ENCODE measurements around the gene CIZ1. TPM values are rescaled to one million over a fixed set of nuclear protein-coding genes. Genes with fewer than 3 reads are reported as not detected.
A peak's percentile ranks its signal among the peaks of the same experiment; 100 is the strongest.
"Not testable (repeated sequence)": the region's sequence is repeated elsewhere in the genome, so short reads cannot be mapped to it uniquely, and the experiment has no call there.

Gene CIZ1, protein sequence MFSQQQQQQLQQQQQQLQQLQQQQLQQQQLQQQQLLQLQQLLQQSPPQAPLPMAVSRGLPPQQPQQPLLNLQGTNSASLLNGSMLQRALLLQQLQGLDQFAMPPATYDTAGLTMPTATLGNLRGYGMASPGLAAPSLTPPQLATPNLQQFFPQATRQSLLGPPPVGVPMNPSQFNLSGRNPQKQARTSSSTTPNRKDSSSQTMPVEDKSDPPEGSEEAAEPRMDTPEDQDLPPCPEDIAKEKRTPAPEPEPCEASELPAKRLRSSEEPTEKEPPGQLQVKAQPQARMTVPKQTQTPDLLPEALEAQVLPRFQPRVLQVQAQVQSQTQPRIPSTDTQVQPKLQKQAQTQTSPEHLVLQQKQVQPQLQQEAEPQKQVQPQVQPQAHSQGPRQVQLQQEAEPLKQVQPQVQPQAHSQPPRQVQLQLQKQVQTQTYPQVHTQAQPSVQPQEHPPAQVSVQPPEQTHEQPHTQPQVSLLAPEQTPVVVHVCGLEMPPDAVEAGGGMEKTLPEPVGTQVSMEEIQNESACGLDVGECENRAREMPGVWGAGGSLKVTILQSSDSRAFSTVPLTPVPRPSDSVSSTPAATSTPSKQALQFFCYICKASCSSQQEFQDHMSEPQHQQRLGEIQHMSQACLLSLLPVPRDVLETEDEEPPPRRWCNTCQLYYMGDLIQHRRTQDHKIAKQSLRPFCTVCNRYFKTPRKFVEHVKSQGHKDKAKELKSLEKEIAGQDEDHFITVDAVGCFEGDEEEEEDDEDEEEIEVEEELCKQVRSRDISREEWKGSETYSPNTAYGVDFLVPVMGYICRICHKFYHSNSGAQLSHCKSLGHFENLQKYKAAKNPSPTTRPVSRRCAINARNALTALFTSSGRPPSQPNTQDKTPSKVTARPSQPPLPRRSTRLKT
- 107 TPM for polyA plus RNA-seq (2013, experiment 1 of 2; ENCODE audit: insufficient read length)
- polyA plus RNA-seq (2013, experiment 2 of 2; ENCODE audit: insufficient read length), result 125 TPM

DNA sequence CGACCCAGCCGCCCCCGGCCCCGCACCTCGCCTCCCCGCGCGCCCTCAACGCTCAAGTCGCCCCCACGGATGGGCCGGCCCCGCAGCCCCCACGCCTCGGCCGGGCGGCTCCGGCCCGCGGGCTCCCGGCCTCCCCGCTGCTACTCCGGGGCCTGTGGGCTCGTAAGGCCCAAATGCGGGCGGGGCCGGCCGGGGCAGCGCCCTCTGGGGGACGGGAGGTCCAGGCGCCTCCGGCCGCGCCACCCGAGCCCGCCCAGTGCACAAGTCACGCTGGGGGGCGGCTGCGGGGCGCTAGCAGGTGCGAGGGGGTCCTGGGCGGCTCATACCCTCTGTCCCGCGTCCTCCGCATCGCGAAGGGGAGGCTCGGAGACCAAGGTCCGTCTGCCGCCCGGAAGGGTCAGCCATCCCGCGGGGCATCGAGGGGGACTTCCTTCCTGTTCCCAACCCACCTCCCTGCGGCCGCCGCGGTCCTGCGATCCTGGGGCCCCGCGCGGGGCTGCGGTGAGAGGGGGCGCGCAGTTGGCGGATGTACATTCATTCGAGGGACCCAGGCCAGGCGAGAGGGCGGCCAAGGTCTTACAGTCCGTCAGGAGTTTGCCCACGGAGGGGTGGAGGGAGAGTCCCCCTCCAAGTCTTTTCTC, at the start of gene CIZ1:
Gene CIZ1 (minus strand): TSS at position 167 of the 641 bp plus-strand sequence. CDS start 715 bp downstream, outside the sequence.
- DNase-seq, result peak; percentile 78

DNA sequence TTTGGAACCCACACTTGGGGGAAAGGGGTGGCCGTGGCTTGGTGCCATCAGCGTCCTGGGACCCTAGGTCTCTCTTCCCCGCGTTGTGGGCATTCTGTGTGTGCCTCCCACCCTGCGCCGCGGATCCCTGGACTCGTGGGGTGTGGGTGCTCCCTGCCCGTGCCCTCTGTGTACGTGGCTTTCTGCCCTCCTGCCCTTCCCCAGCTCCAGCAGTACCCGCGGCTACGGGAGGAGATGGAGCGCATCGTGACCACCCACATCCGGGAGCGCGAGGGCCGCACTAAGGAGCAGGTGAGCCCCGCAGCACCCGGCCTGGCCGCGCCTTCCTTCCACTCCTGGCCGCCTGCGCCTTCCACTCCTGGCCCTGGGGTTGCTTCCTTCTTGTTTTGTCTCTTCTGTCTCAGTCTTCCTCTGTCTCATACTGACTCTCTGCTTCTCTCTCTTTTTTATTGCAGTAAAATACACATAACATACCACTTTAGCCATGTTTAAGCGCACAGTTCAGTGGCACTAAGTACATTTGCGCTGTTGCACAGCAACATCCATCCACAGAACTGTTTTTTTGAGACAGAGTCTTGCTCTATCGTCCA, 42.5 kb upstream of the CIZ1 start:
- no peak for DNase-seq

DNA sequence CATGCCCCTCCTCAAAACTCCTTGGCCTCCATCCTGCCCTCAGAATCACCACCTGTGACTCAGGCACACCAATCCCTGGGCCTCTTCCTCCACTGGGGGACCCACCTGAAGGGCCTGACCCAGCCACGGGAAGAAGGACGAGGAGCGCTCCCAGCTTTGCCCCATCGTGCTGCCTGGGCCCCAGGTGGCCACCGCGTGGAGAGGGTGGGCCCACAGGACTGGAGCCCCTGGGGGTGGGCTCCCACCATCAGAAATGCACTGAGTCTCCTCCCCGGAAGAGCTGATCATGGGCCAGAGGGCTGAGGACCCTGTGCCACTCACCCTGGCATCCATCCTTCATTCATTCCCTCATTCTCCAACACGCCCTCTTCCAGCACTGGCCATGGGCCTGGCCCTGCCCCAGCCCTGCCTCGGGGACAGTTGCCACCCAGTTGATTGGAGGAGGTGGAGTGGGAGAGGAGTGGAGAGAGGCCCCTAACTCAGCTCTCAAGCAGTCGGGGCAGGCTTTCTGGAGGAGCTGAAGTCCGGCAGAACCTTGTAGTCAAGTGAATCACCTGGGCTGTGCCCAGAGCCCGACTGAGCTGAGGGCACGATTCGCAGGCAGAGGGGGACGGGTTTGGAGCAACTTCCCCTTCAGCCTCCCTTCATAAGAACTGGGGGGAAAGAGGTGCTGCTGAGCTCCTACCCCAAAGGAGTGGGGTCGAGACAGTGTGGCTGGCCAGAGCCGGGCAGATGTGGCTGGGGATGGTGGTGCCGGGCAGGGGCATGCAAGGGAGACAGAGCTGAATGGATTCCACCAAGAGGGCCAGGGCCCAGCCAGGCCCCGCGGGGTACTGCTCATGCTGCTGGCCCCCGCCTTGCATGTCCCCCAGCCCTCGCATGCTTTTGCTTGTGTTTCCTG, 41.4 kb upstream of the CIZ1 start:
- no peak for DNase-seq

DNA sequence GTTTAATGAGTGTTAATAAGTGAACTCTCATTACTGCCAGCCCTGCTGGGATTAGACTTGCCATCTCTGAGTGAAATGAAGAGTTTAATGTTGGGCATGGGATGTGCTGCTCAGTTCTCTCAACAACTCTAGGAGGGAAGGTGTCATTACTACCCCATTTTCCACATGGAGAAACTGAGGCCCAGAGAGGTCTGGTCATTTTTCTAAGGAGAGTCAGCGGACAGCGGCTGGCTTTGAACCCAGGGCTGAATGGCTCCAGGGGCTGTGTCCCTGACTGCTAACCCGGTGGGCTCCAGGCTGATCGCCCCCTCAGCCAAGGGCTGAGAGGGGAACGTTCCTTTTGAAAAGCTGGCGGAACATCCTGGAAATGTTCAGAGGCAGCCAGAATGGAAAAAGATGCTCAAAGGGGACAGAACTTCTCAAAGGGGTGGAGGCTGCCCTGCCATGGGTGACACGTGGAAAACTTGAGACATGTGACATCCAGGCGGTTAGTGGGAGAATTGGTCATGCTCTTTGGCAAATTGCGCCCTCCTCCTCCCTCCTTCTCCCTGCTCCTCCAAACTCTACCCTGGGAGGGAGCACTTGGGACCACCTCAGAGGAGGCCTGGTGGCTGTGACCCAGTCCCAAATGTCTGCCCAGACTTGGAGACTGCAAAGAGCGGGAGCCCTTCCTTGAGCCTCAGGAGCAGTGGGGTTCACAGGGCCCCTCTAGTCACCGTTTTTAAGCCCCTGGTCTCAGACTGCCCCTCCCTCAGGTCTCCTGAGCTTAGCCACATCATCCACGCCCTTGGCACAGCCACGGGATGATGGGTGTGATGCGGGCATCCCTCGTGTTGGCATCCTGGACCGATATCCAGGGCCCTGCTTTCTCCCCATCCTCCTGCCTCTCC, 40.5 kb upstream of the CIZ1 start:
- no peak for DNase-seq

DNA sequence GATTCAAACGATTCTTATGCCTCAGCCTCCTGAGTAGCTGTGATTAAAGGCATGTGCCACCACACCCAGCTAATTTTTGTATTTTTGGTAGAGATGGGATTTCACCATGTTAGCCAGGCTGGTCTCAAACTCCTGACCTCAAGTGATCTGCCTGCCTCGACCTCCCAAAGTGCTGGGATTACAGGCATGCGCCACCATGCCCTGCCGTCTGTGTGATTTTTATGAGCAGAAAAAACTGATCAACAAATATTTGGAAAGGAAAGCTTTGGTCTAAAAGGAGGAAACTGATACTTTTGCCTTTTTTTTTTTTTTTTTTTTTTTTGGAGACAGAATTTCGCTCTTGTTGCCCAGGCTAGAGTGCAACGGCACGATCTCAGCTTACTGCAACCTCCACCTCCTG, 39.5 kb upstream of the CIZ1 start:
- not testable (repeated sequence) for DNase-seq

DNA sequence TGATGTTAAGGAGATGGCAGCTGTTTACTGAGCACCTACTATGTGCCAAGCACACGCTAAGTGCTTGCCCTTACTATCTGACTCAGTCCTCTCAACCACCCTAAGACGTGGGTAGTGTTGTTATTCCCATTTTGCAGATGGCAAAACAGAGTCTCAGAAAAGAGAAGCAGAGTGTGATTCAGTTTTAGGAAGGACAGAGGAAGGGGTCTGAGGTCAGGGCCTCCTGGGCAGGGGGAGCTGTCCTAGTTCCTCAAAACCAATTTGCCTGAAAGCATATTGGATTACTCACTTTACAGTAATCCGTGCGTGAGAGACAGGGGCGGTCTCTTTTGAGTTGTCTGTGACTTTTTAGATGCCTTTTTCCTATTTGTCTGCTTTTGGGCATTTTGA, 35.0 kb upstream of the CIZ1 start:
- DNase-seq, result no peak

DNA sequence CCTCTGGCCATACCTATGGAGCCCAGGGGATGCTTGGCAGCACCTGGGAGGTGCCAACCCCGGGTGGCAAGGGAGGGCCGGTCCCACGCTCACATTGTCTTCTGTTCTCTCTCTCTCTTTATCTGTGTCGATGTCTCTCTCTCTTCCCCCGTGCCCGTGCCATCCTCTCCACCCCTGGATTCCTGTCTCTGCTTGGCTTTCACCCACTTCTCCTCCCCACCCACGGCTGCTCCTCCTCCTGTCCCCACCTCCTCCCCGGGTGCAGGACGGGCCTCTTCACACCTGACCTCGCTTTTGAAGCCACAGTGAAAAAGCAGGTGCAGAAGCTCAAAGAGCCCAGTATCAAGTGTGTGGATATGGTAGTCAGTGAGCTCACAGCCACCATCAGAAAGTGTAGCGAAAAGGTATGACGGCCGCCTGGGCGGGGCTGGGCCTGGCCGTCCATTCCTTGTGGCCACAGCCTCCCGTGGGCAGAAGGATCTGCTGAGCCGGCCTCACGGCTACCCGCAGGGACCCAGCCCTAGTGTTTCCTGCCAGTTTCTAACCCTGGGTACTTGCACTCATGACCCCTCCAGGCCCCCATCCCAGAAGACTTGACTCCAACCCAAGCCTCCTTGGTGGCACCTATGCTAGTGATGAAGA, 34.5 kb upstream of the CIZ1 start:
- DNase-seq, result no peak

DNA sequence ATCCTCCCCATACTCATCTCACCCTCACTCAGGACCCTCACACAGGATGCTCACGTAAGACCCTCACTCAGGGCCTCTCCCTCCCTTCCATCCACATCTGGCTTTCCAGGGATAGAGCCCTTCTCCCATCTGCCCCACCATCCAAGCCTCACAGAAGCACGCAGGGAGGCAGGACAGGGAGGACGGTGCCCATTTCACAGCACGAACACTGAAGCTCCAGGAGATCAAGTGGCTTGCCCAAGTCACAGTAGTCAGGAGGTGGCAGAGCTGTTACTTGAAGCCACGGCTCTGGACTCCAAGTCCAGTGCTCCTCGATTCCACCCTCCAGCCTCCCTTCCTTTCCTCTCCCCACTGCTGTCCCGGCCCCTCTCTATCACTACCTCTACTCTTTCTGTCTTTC, 33.5 kb upstream of the CIZ1 start:
- no peak for DNase-seq

DNA sequence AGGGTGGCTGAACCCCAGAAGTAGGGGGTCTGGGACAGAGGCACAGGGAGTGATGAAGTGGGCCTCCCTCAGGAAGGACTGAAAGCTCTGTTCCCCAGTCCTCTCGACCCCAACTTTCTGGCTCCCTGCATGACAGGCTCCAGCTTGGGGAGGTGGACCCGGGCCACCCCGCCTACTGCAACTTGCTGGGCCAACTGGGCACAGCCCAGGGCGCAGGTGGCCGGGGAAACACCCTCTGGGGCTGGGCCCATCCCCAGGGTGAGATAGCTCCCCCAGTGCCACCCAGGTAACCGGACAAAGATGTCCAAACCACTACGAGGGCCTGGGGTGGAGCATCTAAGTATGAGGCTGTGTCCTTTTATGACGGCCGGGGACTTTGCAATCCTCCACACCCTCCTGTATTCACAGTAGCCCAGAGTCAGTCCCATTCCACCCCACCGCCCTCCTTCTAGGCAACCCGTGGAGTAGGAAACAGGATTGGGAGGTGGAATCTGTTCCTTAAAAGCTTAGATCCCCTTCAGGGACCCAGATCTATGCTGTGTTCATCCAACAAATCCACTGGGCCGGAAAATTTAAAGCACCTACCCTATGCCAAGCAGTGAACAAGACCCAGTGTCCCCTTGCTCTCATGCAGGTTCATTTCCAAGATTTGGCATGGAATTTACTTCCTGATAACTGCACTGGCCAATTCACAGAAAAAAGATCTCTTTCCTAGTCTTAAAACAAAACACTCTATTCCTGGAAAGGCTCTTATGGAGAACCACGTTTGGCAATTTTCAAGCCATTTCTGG, 31.7 kb upstream of the CIZ1 start:
- no peak for DNase-seq

DNA sequence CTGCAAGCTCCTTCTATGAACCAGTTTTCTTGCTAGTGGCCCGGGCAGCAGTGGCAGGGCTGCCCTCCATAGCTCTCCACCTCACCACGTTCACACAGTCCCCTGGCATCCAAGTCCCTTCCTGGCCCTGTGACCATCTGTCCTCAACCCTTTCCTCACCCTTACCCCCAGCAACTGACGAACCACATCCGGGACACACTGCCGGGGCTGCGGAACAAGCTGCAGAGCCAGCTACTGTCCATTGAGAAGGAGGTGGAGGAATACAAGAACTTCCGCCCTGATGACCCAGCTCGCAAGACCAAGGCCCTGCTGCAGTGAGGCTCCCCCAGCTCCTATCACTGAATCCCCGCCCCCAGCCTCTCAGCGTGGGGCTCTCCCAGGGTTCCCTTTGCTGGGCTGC, 30.7 kb upstream of the CIZ1 start:
- DNase-seq, result no peak

DNA sequence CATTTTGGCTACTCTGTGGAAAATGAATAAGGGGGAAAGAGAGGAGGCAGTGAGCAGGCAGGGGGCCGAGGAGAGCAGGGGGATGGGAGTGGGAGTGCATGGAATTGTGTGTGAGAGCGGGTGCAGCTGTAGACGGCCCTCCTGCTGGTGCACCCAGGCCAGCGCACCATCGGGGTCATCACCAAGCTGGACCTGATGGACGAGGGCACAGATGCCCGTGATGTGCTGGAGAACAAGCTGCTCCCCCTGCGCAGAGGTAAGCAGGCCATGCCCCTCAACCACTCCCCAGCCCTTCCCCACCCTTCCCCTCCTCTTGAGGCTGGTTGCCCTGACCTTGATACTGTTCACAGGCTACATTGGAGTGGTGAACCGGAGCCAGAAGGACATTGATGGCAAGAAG, 28.5 kb upstream of the CIZ1 start:
- no peak for DNase-seq

DNA sequence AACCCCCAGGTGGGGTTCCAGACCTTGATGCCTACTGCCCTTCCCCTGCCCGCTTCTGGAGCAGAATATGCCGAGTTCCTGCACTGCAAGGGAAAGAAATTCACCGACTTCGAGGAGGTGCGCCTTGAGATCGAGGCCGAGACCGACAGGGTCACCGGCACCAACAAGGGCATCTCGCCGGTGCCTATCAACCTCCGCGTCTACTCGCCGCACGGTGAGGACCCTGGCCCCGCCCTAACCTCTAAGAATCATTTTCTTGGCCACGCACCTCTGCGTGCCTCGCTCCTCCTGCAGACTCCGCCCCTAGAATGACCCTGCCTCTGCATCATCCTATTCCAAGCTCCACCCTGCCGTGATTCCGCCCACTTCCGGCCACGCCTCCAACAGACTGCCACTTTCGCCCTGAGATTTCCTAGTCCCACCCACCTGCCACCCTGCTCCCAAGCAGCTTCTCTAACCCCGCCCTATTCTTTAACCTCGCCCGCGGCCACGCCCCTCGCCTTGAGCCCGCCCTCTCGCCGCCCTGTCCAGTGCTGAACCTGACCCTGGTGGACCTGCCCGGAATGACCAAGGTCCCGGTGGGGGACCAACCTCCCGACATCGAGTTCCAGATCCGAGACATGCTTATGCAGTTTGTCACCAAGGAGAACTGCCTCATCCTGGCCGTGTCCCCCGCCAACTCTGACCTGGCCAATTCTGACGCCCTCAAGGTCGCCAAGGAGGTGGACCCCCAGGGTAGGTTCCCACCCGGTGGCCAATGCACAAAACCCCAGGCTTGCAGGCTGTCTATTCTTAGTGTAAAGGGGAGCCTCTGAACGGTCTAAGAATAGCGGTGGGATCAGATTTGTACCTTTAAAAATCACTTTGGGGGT, 27.4 kb upstream of the CIZ1 start:
- peak; percentile 62 for DNase-seq

DNA sequence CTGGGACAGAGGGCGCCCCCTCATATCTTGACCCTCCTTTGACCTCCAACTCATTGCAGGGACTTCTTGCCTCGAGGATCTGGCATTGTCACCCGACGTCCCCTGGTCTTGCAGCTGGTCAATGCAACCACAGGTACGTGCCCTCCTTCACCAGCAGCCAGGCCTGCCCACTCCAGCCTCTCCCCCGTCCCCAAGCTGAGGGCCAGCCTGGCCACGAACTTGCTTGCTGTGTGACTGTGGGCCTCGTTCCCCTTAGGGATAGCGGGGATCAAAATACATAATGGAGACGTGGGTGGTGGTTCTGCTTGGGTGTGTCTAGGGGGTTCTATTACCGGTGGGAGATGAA, 26.8 kb upstream of the CIZ1 start:
- no peak for DNase-seq

DNA sequence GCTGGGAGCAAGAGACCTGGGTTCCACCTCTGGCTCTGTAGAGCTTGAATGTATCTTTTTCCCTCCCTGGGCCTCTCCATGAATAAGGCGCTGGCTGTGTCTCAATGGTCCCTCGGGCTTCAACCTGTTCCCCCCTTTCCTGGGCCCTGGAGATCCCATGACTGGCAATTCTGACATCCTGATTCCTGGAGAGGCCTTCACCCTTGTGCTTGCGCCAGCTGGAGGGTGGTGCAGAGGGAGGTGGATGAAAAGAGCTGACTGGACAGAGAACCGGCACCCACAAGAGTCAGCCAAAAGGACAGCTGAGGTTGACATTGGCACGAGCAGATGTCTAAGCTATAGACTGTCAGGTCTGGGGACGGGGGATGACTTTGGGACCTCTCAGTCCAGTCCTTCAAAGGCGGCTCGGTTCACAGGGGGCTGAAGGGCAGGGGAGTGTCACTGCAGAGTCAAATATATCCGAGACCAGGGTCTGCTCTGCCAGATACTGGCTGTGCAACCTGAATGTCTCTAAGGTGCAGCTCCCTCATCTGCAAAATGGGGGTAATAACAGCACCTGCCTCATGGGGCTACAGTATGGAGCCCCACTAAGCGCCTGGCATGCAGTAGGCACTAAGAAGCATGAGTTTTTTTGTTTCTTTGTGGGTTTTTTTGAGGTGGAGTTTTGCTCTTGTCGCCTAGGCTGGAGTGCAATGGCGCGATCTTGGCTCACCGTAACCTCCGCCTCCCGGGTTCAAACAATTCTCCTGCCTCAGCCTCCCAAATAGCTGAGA, 25.6 kb upstream of the CIZ1 start:
- DNase-seq, result no peak

DNA sequence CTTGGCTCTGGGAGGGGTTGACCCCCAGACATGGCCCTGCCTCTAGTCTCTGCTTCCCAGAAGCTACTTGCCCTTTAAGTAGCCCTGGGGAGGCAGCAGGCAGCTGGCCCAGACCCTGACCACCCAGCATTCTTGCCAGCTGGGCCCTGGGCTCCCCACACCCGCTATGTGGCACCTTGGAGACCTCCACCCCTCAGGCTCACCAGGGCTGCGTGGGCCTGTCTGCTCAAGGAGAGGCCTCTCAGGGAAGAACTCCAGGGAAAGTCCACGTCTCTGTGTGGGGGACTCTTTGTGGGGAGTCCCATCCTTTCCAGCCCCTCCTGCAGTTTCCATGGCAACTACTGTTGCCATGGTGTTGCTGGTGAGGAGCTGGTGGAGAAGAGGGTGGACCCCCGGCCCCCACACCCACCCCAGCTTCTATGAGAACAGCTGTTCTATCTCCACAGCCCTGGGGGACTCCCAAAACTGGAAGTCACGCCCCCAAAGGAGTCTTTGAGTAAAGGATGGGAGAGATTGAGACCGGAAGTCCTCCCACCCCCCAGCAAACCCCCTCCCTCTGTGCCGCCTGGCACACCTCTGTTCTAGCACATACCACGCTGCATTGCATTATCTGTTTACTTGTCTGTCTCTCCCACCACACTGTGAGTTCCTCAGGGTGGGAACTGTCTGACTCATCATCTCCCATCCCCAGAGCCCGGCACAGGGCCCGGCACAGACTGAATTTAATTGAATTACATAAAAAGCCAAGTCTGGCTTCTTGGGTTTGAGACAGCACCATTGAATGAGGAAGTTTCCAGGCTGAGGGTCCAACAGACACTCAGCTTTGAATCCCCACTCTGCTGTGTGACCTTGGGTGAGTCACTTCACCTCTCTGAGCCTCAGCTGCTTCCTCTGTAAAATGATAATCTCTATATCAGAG, 24.4 kb upstream of the CIZ1 start:
- peak; percentile 87 for DNase-seq

All from fibroblast of skin of back (primary cell).